Testis (tissue), 2 donors: ENCODE results near the gene DRC3.

ENCODE experiments used
- CTCF ChIP-seq, 3 experiments: fragments of 450-650 bp in 2 of 3; fragments of 200-600 bp in 1 of 3; sonication (generic) in 1 of 3; IDR thresholded peaks; one replicate each; pipeline ENCODE4 v1.5.1; 2016 to 2019; ENCODE audit warnings: antibody characterized with exemption in 3 of 3, mild to moderate bottlenecking in 2 of 3, moderate library complexity in 1 of 3
- POLR2A ChIP-seq: fragments of 450-650 bp; IDR thresholded peaks from one replicate; pipeline ENCODE4 v1.6.1; 2017; ENCODE audit warnings: antibody characterized with exemption, mild to moderate bottlenecking, moderate library complexity

- TF ChIP-seq CTCF (IDR thresholded peaks at IDR 0.05): no peak
- no peak for TF ChIP-seq POLR2A
Observed at GRCh38 chr17:17941015-17941414, 31.6 kb upstream of the DRC3 start.
